MM.1S (cell line): ENCODE data around the gene CBARP.

Source experiments
- DNase-seq: peaks from one replicate; pipeline ENCODE4 v3.0.0-alpha.2; 2015
- H2AFZ ChIP-seq: fragments of 300-600 bp; sonication (generic); 2 replicates; pipeline ENCODE4 v1.6.0; 2016; ENCODE audit warnings: antibody characterized with exemption, low read length
- H3F3A ChIP-seq: fragments of 300-600 bp; sonication (generic); 2 replicates; pipeline ENCODE4 v1.6.1; 2016; ENCODE audit warnings: mild to moderate bottlenecking, antibody characterized with exemption, low read length, moderate library complexity, mixed read lengths; ENCODE audit not compliant: insufficient read depth
- H3K27ac ChIP-seq: fragments of 300-600 bp; sonication (generic); 2 replicates; pipeline ENCODE4 v1.5.1; 2016; ENCODE audit warnings: mild to moderate bottlenecking, low read length
- H3K27me3 ChIP-seq: fragments of 300-600 bp; sonication (generic); replicated peaks from 2 replicates; pipeline ENCODE4 v1.6.0; 2016; ENCODE audit warnings: low read length; ENCODE audit not compliant: insufficient read depth
- H3K36me3 ChIP-seq: fragments of 300-600 bp; sonication (generic); replicated peaks from 2 replicates; pipeline ENCODE4 v1.6.1; 2016; ENCODE audit warnings: mild to moderate bottlenecking, low read length, mixed read lengths; ENCODE audit not compliant: insufficient read depth
- H3K4me1 ChIP-seq: fragments of 300-600 bp; sonication (generic); 2 replicates; pipeline ENCODE4 v1.6.1; 2016; ENCODE audit warnings: low read length, mixed read lengths
- H3K4me2 ChIP-seq: fragments of 300-600 bp; sonication (generic); 2 replicates; pipeline ENCODE4 v1.6.0; 2016; ENCODE audit warnings: low read depth, low read length
- H3K4me3 ChIP-seq: fragments of 300-600 bp; sonication (generic); 2 replicates; pipeline ENCODE4 v1.5.1; 2016; ENCODE audit warnings: low read length, mixed read lengths
- H3K79me2 ChIP-seq: fragments of 300-600 bp; sonication (generic); 2 replicates; pipeline ENCODE4 v1.6.1; 2016; ENCODE audit warnings: mixed run types, low read length, mixed read lengths
- H3K9ac ChIP-seq: fragments of 300-600 bp; sonication (generic); 2 replicates; pipeline ENCODE4 v1.6.1; 2016; ENCODE audit warnings: low read length, mixed read lengths
- H3K9me2 ChIP-seq: fragments of 300-600 bp; sonication (generic); replicated peaks from 2 replicates; pipeline ENCODE4 v1.6.1; 2016; ENCODE audit warnings: mild to moderate bottlenecking, low read length, mixed read lengths; ENCODE audit not compliant: insufficient read depth
- H3K9me3 ChIP-seq: fragments of 300-600 bp; sonication (generic); replicated peaks from 2 replicates; pipeline ENCODE4 v1.6.1; 2016; ENCODE audit warnings: mild to moderate bottlenecking, low read length, mixed read lengths; ENCODE audit not compliant: insufficient read depth
- H4K20me1 ChIP-seq: fragments of 300-600 bp; sonication (generic); 2 replicates; pipeline ENCODE4 v1.6.1; 2016; ENCODE audit warnings: mild to moderate bottlenecking, low read length, moderate library complexity, mixed read lengths; ENCODE audit not compliant: insufficient read depth
- EZH2 ChIP-seq: fragments of 300-600 bp; sonication (generic); optimal IDR thresholded peaks from 2 replicates; pipeline ENCODE3; 2017; ENCODE audit warnings: low read depth, mild to moderate bottlenecking, antibody characterized with exemption, low read length, mixed read lengths
- EZH2phosphoT487 ChIP-seq: fragments of 300-600 bp; sonication (generic); IDR thresholded peaks from 2 replicates; pipeline ENCODE4 v1.6.1; 2018; ENCODE audit warnings: antibody characterized with exemption, low read length
- TF ChIP-seq, protein P1 (sequence below): fragments of 300-600 bp; sonication (generic); IDR thresholded peaks from 2 replicates; pipeline ENCODE4 v1.5.1; 2016; ENCODE audit warnings: antibody characterized with exemption, low read length, mixed read lengths

Gene CBARP

DNA sequence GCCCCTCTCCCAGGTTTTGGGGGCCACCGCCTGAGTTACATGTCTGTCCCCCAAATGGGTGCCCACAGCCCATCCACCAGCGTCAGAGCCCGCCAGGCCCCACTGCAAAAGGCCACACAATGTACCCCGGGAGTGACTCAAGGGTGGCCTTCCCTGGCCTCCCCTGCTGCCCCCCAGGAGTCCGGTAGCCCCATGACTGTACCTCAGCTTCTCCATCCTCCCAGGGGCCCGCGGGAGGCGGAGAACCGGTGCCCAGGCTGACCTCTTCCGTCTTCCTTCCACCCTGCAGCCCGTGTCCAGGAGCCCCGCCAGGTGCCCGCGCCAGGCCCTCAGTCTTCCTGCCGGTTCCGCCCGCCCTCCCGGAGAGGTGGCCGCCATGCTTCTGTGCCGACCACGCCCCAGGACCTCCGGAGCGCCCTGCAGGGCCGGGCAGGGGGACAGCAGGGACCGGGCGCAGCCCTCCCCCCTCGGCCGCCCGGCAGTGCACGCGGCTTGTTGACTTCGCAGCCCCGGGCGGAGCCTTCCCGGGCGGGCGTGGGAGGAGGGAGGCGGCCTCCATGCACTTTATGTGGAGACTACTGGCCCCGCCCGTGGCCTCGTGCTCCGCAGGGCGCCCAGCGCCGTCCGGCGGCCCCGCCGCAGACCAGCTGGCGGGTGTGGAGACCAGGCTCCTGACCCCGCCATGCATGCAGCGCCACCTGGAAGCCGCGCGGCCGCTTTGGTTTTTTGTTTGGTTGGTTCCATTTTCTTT lies 10.3 kb downstream of the CBARP start:
- no peaks in the 10 kb centered on the region for H3K4me1 ChIP-seq
- H3K79me2 ChIP-seq: no peaks in the 10 kb centered on the region
- H3K36me3 ChIP-seq: no peaks in the 10 kb centered on the region
- no peak overlapping the region for H3K9ac ChIP-seq
- no peak overlapping the region for H3K27ac ChIP-seq
- H3F3A ChIP-seq: no peaks in the 10 kb centered on the region
- no peak overlapping the region for H3K4me2 ChIP-seq
- no peak overlapping the region for H2AFZ ChIP-seq
- no peak for DNase-seq
- H4K20me1 ChIP-seq: no peaks in the 10 kb centered on the region
- no peak overlapping the region for H3K4me3 ChIP-seq
- no peaks in the 10 kb centered on the region for H3K9me2 ChIP-seq
- TF ChIP-seq EZH2 (no peak), EZH2phosphoT487 (no peak)
- TF ChIP-seq, protein P1, sequence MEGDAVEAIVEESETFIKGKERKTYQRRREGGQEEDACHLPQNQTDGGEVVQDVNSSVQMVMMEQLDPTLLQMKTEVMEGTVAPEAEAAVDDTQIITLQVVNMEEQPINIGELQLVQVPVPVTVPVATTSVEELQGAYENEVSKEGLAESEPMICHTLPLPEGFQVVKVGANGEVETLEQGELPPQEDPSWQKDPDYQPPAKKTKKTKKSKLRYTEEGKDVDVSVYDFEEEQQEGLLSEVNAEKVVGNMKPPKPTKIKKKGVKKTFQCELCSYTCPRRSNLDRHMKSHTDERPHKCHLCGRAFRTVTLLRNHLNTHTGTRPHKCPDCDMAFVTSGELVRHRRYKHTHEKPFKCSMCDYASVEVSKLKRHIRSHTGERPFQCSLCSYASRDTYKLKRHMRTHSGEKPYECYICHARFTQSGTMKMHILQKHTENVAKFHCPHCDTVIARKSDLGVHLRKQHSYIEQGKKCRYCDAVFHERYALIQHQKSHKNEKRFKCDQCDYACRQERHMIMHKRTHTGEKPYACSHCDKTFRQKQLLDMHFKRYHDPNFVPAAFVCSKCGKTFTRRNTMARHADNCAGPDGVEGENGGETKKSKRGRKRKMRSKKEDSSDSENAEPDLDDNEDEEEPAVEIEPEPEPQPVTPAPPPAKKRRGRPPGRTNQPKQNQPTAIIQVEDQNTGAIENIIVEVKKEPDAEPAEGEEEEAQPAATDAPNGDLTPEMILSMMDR: no peak
- H3K9me3 ChIP-seq: no peaks in the 10 kb centered on the region
- peaks cover 10% of the 10 kb centered on the region; the same call in 1 of the 2 replicates for H3K27me3 ChIP-seq

DNA sequence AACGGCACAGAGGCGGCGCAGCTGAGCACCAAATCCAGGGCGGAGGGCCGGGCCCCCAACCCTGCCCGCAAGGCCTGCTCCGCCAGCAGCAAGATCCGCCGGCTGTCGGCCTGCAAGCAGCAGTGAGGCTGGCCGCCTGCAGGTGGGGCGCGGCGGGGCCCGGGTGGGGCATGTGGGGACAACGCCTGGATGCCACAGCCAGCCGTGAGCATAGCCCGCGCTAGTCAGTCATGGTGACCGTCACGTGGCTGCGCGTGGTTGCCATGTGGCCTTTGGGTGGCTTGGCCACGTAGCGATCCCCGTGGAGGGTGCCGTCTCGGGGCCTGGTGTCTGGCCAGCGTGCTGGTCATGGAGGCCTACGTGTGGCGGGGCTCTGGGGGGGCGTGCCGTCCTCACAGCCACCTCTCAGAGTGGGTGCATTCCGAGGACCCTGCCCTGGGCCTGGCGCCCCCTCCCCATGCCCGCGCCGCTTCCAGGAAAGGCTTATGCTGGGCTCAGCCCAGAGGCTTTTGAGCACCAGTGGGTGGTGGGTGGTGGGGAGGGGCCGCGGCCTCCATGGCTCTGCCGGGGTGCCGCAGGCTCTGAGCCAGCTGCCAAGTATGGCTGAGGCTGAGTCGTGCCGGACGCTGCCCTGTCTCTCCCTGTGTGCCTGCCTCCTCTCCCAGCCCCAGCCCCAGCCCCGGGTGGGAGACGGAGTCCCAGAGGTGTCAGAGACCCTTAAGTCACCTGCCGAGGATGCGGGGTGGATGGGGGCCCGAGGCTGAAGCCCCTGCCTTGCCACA lies 11.1 kb downstream of the CBARP start:
- TF ChIP-seq EZH2 (no peak), EZH2phosphoT487 (no peak)
- TF ChIP-seq, protein P1: no peak
- H2AFZ ChIP-seq: no peak overlapping the region
- no peak for DNase-seq
- no peaks in the 10 kb centered on the region for H3K4me1 ChIP-seq
- H3K9me2 ChIP-seq: no peaks in the 10 kb centered on the region
- H3K4me3 ChIP-seq: no peak overlapping the region
- no peaks in the 10 kb centered on the region for H3K36me3 ChIP-seq
- H3K9me3 ChIP-seq: no peaks in the 10 kb centered on the region
- H3K27ac ChIP-seq: no peak overlapping the region
- no peaks in the 10 kb centered on the region for H4K20me1 ChIP-seq
- H3K79me2 ChIP-seq: no peaks in the 10 kb centered on the region
- no peaks in the 10 kb centered on the region for H3F3A ChIP-seq
- H3K4me2 ChIP-seq: no peak overlapping the region
- H3K9ac ChIP-seq: no peak overlapping the region
- peaks cover 3% of the 10 kb centered on the region; the same call in 1 of the 2 replicates for H3K27me3 ChIP-seq

DNA sequence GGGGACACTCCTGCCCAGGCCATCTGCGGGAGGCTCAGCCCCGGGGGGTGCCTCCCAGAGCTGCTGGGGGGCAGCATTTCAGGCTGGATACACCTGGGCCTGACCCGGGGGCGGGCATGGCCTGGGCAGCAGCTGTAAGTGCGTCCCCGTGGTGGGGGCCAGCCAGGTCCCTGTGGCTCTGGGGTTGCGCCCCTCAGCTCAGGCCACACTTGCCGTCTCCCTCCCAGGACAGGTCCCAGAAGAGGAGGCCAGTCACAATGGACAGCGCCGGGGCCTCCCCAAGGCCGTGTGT lies 11.6 kb downstream of the CBARP start:
- Histone ChIP-seq H3K4me3 (no peak overlapping the region), H3K9ac (no peak overlapping the region), H3F3A (no peaks in the 10 kb centered on the region), H3K79me2 (no peaks in the 10 kb centered on the region), H3K9me3 (no peaks in the 10 kb centered on the region), H3K4me2 (no peak overlapping the region), H2AFZ (no peak overlapping the region), H3K9me2 (no peaks in the 10 kb centered on the region), H4K20me1 (no peaks in the 10 kb centered on the region), H3K27me3 (no peaks in the 10 kb centered on the region), H3K27ac (no peak overlapping the region), H3K36me3 (no peaks in the 10 kb centered on the region), H3K4me1 (no peaks in the 10 kb centered on the region)
- DNase-seq: no peak
- TF ChIP-seq EZH2: no peak
- TF ChIP-seq, protein P1: no peak
